Osteocyte (in vitro differentiated cells): ENCODE measurements around the gene TGFBI. TPM values are rescaled to one million over a fixed set of nuclear protein-coding genes. Genes with fewer than 3 reads are reported as not detected.

ENCODE experiments used
- DNase-seq: peaks from one replicate; pipeline ENCODE4 v3.0.0; 2021; ENCODE audit warnings: mixed read lengths; ENCODE audit not compliant: unreplicated experiment; ENCODE audit errors: extremely low spot score
- H3K27ac Mint-ChIP-seq: one replicate; pipeline ENCODE4 v1.8.0; 2021; ENCODE audit warnings: mild to moderate bottlenecking, mixed read lengths; ENCODE audit not compliant: unreplicated experiment
- H3K27me3 Mint-ChIP-seq: one replicate; pipeline ENCODE4 v1.8.0; 2021; ENCODE audit warnings: mixed read lengths; ENCODE audit not compliant: unreplicated experiment
- H3K36me3 Mint-ChIP-seq: one replicate; pipeline ENCODE4 v1.8.0; 2021; ENCODE audit warnings: mixed read lengths; ENCODE audit not compliant: unreplicated experiment
- H3K4me1 Mint-ChIP-seq: one replicate; pipeline ENCODE4 v1.8.0; 2021; ENCODE audit warnings: mixed read lengths; ENCODE audit not compliant: unreplicated experiment
- H3K4me3 Mint-ChIP-seq: one replicate; pipeline ENCODE4 v1.8.0; 2021; ENCODE audit warnings: mild to moderate bottlenecking, moderate library complexity, mixed read lengths; ENCODE audit not compliant: unreplicated experiment
- H3K9me3 Mint-ChIP-seq: one replicate; pipeline ENCODE4 v1.8.0; 2021; ENCODE audit warnings: mixed read lengths; ENCODE audit not compliant: unreplicated experiment
- total RNA-seq: library from RNA; stranded (reverse); gene quantifications from 2 replicates; pipeline ENCODE4 v1.2.1, GENCODE V29; 2021
- TF ChIP-seq, protein P1 (sequence below): fragments of 200-600 bp; sonication (generic); IDR thresholded peaks from 2 replicates; pipeline ENCODE4 v1.5.0; 2021; ENCODE audit warnings: antibody characterized with exemption, mild to moderate bottlenecking, moderate library complexity

Gene TGFBI
- total RNA-seq, 1 donor from 2014 or later = 267 TPM

- peaks cover 3% of the 10 kb centered on the region for H3K36me3 Mint-ChIP-seq
- peaks cover 4% of the 10 kb centered on the region for H3K27me3 Mint-ChIP-seq
- peak; percentile 48 for DNase-seq
- peaks cover 3% of the 10 kb centered on the region for H3K9me3 Mint-ChIP-seq
- H3K27ac Mint-ChIP-seq = no peak overlapping the region
- TF ChIP-seq, protein P1, sequence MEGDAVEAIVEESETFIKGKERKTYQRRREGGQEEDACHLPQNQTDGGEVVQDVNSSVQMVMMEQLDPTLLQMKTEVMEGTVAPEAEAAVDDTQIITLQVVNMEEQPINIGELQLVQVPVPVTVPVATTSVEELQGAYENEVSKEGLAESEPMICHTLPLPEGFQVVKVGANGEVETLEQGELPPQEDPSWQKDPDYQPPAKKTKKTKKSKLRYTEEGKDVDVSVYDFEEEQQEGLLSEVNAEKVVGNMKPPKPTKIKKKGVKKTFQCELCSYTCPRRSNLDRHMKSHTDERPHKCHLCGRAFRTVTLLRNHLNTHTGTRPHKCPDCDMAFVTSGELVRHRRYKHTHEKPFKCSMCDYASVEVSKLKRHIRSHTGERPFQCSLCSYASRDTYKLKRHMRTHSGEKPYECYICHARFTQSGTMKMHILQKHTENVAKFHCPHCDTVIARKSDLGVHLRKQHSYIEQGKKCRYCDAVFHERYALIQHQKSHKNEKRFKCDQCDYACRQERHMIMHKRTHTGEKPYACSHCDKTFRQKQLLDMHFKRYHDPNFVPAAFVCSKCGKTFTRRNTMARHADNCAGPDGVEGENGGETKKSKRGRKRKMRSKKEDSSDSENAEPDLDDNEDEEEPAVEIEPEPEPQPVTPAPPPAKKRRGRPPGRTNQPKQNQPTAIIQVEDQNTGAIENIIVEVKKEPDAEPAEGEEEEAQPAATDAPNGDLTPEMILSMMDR = no peak
- peaks cover 8% of the 10 kb centered on the region for H3K4me1 Mint-ChIP-seq
- H3K4me3 Mint-ChIP-seq = no peak overlapping the region
Measured at GRCh38 chr5:136073714-136074529, 45.1 kb downstream of the TGFBI start.

DNA sequence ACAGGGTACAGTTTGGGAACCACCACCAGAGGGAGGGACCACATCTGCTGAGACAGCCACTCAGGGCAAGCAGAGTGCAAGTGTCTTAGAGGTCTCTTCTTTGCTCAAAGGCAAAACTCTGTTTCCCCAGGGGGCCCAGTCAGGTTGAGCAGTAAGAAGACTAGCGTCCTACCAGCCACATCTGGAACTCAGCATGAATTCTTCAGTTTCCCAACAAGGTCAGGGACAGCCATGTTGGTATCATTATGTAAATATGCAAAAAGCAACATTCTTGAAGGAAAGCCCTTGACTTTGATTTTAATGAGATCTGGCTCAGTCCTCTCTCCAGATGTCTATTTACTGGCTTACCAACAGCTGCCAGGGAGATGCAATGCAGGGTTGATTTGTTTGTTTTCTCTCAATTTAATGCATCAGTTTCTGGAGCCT, 46.7 kb downstream of the TGFBI start:
- H3K36me3 Mint-ChIP-seq = no peaks in the 10 kb centered on the region
- no peak for DNase-seq
- H3K4me1 Mint-ChIP-seq = peaks cover 8% of the 10 kb centered on the region
- TF ChIP-seq, protein P1 = peak; percentile 8
- H3K27ac Mint-ChIP-seq = no peak overlapping the region
- peaks cover 4% of the 10 kb centered on the region for H3K27me3 Mint-ChIP-seq
- no peak overlapping the region for H3K4me3 Mint-ChIP-seq
- H3K9me3 Mint-ChIP-seq = no peaks in the 10 kb centered on the region

DNA sequence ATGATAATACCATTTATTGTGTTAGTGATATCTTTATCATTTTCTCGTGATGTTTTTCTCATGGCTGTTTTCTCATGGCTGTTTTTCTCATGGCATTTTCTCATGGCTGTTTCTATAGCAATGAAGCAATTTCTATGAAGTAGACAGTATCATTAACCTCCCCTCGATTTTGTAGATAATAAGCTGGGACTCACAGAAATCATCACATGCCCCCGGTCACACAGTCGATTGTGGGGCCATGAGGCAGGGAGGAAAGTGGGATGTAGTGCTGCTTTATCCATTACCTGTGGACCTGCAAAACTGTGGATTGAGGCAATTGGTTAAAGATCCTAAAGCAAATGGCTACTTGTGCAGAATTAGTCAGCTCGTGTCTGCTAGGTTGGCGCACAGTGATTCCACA, 47.3 kb downstream of the TGFBI start:
- Mint-ChIP-seq H3K4me1 (peaks cover 4% of the 10 kb centered on the region), H3K36me3 (no peaks in the 10 kb centered on the region), H3K4me3 (no peak overlapping the region), H3K27me3 (peaks cover 4% of the 10 kb centered on the region), H3K27ac (no peak overlapping the region), H3K9me3 (no peaks in the 10 kb centered on the region)
- DNase-seq = no peak
- TF ChIP-seq, protein P1 = no peak

DNA sequence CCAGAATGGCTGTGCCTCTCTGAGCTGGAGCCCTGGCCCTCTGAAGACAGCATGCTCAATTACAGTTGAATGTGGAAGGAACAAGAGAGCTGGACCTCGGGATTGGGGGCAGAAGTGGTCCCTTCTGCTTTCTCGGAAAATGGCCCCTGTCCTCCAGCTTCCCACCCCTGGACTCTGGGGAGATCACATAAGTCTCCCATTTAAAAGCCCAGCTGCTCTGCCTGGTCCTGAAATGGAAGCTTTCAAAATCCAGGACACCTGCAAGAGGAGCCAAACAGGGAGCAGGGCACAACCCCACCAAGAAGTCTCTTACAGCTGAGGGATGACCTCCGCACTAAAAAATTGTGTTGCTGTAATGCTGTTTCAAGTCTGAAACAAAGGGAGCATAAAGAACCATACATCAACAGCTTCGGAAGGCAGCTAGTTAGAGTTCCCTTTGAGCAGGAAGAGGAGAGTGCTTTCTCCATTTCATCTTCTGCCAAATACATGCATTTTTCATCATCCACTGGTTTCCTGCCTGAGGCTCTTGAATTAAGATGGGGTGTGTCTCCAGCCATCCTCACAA, 48.2 kb downstream of the TGFBI start:
- Mint-ChIP-seq H3K27ac (no peak overlapping the region), H3K4me1 (peaks cover 4% of the 10 kb centered on the region), H3K9me3 (no peaks in the 10 kb centered on the region), H3K27me3 (peaks cover 4% of the 10 kb centered on the region), H3K36me3 (no peaks in the 10 kb centered on the region), H3K4me3 (no peak overlapping the region)
- no peak for DNase-seq
- TF ChIP-seq, protein P1 = no peak

DNA sequence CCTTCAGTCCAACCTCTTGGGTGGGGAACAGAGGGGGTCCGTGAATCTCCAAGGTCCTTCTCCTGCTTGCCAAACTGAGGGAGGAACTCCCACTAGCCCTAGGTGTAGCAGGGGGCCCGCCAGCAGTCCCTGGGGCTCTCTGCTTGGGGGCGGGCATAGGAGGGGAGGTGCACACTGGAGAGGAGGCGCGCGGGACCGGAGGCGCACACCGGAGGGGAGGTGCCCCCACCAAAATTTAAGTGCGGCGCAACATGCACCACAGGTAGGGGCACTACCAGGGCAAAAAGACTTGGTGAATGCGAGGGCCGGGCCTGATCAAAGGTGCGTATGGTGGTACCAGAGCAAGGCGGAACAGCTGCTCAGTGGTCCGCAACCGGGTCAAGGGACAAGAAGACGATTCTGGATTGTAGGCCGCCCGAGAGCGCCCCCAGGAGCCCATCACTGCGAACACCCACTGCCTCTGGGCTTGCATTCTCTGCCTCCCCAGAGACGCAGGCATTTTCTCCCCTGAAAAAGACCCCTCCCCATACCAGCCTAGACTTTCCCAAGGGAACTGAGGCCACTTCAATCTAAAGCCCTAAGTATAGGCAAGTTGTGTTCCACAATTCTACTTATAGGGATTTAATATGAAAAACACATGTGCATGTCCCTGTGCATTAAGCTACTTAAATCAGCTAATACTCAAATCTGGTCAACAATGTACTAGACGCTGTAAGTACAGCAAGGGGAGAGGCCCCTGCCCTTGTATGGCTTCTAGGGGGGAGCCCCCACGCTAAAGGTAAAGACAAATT, 50.6 kb downstream of the TGFBI start:
- Mint-ChIP-seq H3K36me3 (no peaks in the 10 kb centered on the region), H3K27me3 (peaks cover 4% of the 10 kb centered on the region), H3K4me3 (no peak overlapping the region), H3K4me1 (peaks cover 4% of the 10 kb centered on the region), H3K9me3 (no peaks in the 10 kb centered on the region), H3K27ac (no peak overlapping the region)
- TF ChIP-seq, protein P1 = no peak
- DNase-seq = no peak
